NCI-H748 (cell line): ENCODE measurements around the gene DNAAF5.
"Not testable (repeated sequence)": the region's sequence is repeated elsewhere in the genome, so short reads cannot be mapped to it uniquely, and the experiment has no call there.

Source experiments
- DNase-seq: peaks from one replicate; lab custom pipeline; 2025; ENCODE audit not compliant: unreplicated experiment; lab: John Stamatoyannopoulos, UW

The DNAAF5 gene

GRCh38 chr7:780081-780480 lies 53.6 kb downstream of the DNAAF5 start:
- DNase-seq: no peak

- no peak for DNase-seq
Observed at GRCh38 chr7:780516-780915, 54.0 kb downstream of the DNAAF5 start.

- no peak for DNase-seq
Observed at GRCh38 chr7:781186-781849, 54.8 kb downstream of the DNAAF5 start.

- no peak for DNase-seq
Observed at GRCh38 chr7:781936-782529, 55.5 kb downstream of the DNAAF5 start.

GRCh38 chr7:782718-783449 lies 56.4 kb downstream of the DNAAF5 start:
- no peak for DNase-seq

GRCh38 chr7:783556-784490 lies 57.3 kb downstream of the DNAAF5 start:
- no peak for DNase-seq

GRCh38 chr7:784971-785370 lies 58.5 kb downstream of the DNAAF5 start:
- DNase-seq: no peak

- DNase-seq: no peak
Observed at GRCh38 chr7:785416-785815, 58.9 kb downstream of the DNAAF5 start.

GRCh38 chr7:786472-787255 lies 60.2 kb downstream of the DNAAF5 start:
- peak; percentile 52 for DNase-seq

- no peak for DNase-seq
Observed at GRCh38 chr7:787332-788240, 61.1 kb downstream of the DNAAF5 start.

GRCh38 chr7:791519-791918 lies 65.0 kb downstream of the DNAAF5 start:
- DNase-seq: no peak

- DNase-seq: no peak
Observed at GRCh38 chr7:794207-794606, 67.7 kb downstream of the DNAAF5 start.

- DNase-seq: no peak
Observed at GRCh38 chr7:794671-795329, 68.3 kb downstream of the DNAAF5 start.

GRCh38 chr7:796434-797169 lies 70.1 kb downstream of the DNAAF5 start:
- DNase-seq: not testable (repeated sequence)

- DNase-seq: no peak
Observed at GRCh38 chr7:798921-799470, 72.5 kb downstream of the DNAAF5 start.

GRCh38 chr7:800692-801091 lies 74.2 kb downstream of the DNAAF5 start:
- DNase-seq: no peak

GRCh38 chr7:801351-801750 lies 74.9 kb downstream of the DNAAF5 start:
- DNase-seq: not testable (repeated sequence)

- peak; percentile 12 for DNase-seq
Observed at GRCh38 chr7:801940-802381, 75.5 kb downstream of the DNAAF5 start.
